H9 (cell line): ENCODE results near the gene MAGED4. TPM values are rescaled to one million over a fixed set of nuclear protein-coding genes. Genes with fewer than 3 reads are reported as not detected.

Experiments
- DNase-seq: peaks from one replicate; pipeline ENCODE4 v3.0.0-alpha.2; 2017
- H2AFZ ChIP-seq: one replicate; pipeline ENCODE4 v1.6.1; 2013; ENCODE audit warnings: mild to moderate bottlenecking, low read length, control low read depth, moderate library complexity
- H2AK5ac ChIP-seq: 2 replicates; pipeline ENCODE4 v1.6.1; 2013; ENCODE audit warnings: low read length, control low read depth, mixed read lengths; ENCODE audit not compliant: insufficient read length
- H2BK120ac ChIP-seq: one replicate; pipeline ENCODE4 v1.6.1; 2013; ENCODE audit warnings: low read depth, mild to moderate bottlenecking, low read length, control low read depth, inconsistent platforms; ENCODE audit not compliant: poor library complexity, severe bottlenecking
- H2BK12ac ChIP-seq: 2 replicates; pipeline ENCODE4 v1.6.1; 2013; ENCODE audit warnings: low read length, control low read depth, mixed read lengths, low read depth; ENCODE audit not compliant: insufficient read length
- H2BK15ac ChIP-seq: 2 replicates; pipeline ENCODE4 v1.6.1; 2013; ENCODE audit warnings: low read depth, low read length, control low read depth
- H2BK20ac ChIP-seq: one replicate; pipeline ENCODE4 v1.6.1; 2013; ENCODE audit warnings: low read depth, mild to moderate bottlenecking, low read length, control low read depth, inconsistent platforms; ENCODE audit not compliant: poor library complexity, severe bottlenecking
- H2BK5ac ChIP-seq: 2 replicates; pipeline ENCODE4 v1.6.1; 2013; ENCODE audit warnings: low read length, control low read depth, mixed read lengths; ENCODE audit not compliant: insufficient read length
- H3K14ac ChIP-seq: 2 replicates; pipeline ENCODE4 v1.6.1; 2013; ENCODE audit warnings: low read length, control low read depth; ENCODE audit not compliant: insufficient read depth
- H3K18ac ChIP-seq: 2 replicates; pipeline ENCODE4 v1.6.1; 2013; ENCODE audit warnings: low read depth, mild to moderate bottlenecking, mixed read lengths, low read length, control low read depth; ENCODE audit not compliant: insufficient read length
- H3K23ac ChIP-seq: 2 replicates; pipeline ENCODE4 v1.6.1; 2013; ENCODE audit warnings: low read length, control low read depth, mixed read lengths, low read depth; ENCODE audit not compliant: insufficient read length
- H3K23me2 ChIP-seq: 2 replicates; pipeline ENCODE4 v1.6.1; 2013; ENCODE audit warnings: low read depth, mild to moderate bottlenecking, mixed read lengths, low read length, control low read depth; ENCODE audit not compliant: insufficient read length, poor library complexity, severe bottlenecking
- H3K27ac ChIP-seq: 2 replicates; pipeline ENCODE4 v1.5.1; 2013; ENCODE audit warnings: low read length, control low read depth, mixed read lengths, low read depth; ENCODE audit not compliant: insufficient read length
- H3K27me3 ChIP-seq: 2 replicates; pipeline ENCODE4 v1.6.1; 2013; ENCODE audit warnings: low read length, control low read depth, inconsistent platforms; ENCODE audit not compliant: insufficient read depth
- H3K4ac ChIP-seq: 2 replicates; pipeline ENCODE4 v1.6.1; 2013; ENCODE audit warnings: low read depth, mild to moderate bottlenecking, control low read depth, inconsistent platforms, low read length, moderate library complexity
- H3K4me1 ChIP-seq: 2 replicates; pipeline ENCODE4 v1.6.1; 2013; ENCODE audit warnings: low read length, control low read depth, inconsistent platforms; ENCODE audit not compliant: insufficient read depth
- H3K4me2 ChIP-seq: 2 replicates; pipeline ENCODE4 v1.6.1; 2013; ENCODE audit warnings: low read length, control low read depth, mixed read lengths; ENCODE audit not compliant: insufficient read length, insufficient read depth
- H3K56ac ChIP-seq: 2 replicates; pipeline ENCODE4 v1.6.1; 2013; ENCODE audit warnings: low read depth, mild to moderate bottlenecking, mixed read lengths, low read length, control low read depth; ENCODE audit not compliant: insufficient read length
- H3K79me1 ChIP-seq: 2 replicates; pipeline ENCODE4 v1.6.1; 2013; ENCODE audit warnings: low read depth, mild to moderate bottlenecking, moderate library complexity, low read length, control low read depth, inconsistent platforms; ENCODE audit not compliant: insufficient read depth, poor library complexity, severe bottlenecking
- H3K79me2 ChIP-seq: 2 replicates; pipeline ENCODE4 v1.6.1; 2013; ENCODE audit warnings: low read length, control low read depth, inconsistent platforms; ENCODE audit not compliant: insufficient read depth
- H3K9ac ChIP-seq: 2 replicates; pipeline ENCODE4 v1.6.1; 2013; ENCODE audit warnings: low read length, control low read depth, mixed read lengths; ENCODE audit not compliant: insufficient read length; ENCODE audit errors: extremely low read depth
- H3K9me3 ChIP-seq: one replicate; pipeline ENCODE4 v1.6.1; 2013; ENCODE audit warnings: low read depth, low read length, inconsistent platforms; ENCODE audit not compliant: control insufficient read depth
- H3T11ph ChIP-seq: one replicate; pipeline ENCODE4 v1.6.1; 2013; ENCODE audit warnings: mild to moderate bottlenecking, low read length, control low read depth, inconsistent platforms
- H4K20me1 ChIP-seq: one replicate; pipeline ENCODE4 v1.6.1; 2013; ENCODE audit not compliant: control insufficient read depth, insufficient read length, insufficient read depth
- H4K5ac ChIP-seq: 2 replicates; pipeline ENCODE4 v1.6.1; 2013; ENCODE audit warnings: low read depth, mild to moderate bottlenecking, mixed read lengths, low read length, control low read depth; ENCODE audit not compliant: insufficient read length
- H4K8ac ChIP-seq: replicated peaks from 2 replicates; pipeline ENCODE4 v1.6.1; 2013; ENCODE audit warnings: low read length, control low read depth, mixed read lengths, low read depth; ENCODE audit not compliant: insufficient read length
- H4K91ac ChIP-seq: 2 replicates; pipeline ENCODE4 v1.6.1; 2013; ENCODE audit warnings: low read depth, mild to moderate bottlenecking, moderate library complexity, mixed read lengths, low read length, control low read depth; ENCODE audit not compliant: insufficient read length
- H3K27ac Mint-ChIP-seq, 3 experiments: 2 replicates in 2 of 3; 3 replicates in 1 of 3; pipeline ENCODE4 v1.8.0; 2020 to 2021; ENCODE audit warnings: mixed read lengths in 3 of 3, mild to moderate bottlenecking in 1 of 3, moderate library complexity in 1 of 3
- H3K27me3 Mint-ChIP-seq: 2 replicates; pipeline ENCODE4 v1.8.0; 2021; ENCODE audit warnings: low read depth, mild to moderate bottlenecking, moderate library complexity, mixed read lengths
- H3K36me3 Mint-ChIP-seq, 3 experiments: 2 replicates in 2 of 3; 3 replicates in 1 of 3; pipeline ENCODE4 v1.8.0; 2020 to 2021; ENCODE audit warnings: low read depth in 3 of 3, mixed read lengths in 3 of 3; ENCODE audit not compliant: insufficient read depth in 1 of 3
- H3K4me1 Mint-ChIP-seq, 2 experiments: 2 replicates each; pipeline ENCODE4 v1.8.0; 2020; ENCODE audit warnings: mixed read lengths in 2 of 2
- H3K4me3 Mint-ChIP-seq, 2 experiments: 2 replicates in 1 of 2; 3 replicates in 1 of 2; pipeline ENCODE4 v1.8.0; 2020 to 2021; ENCODE audit warnings: mild to moderate bottlenecking in 2 of 2, mixed read lengths in 2 of 2, moderate library complexity in 1 of 2
- H3K9me3 Mint-ChIP-seq, 2 experiments: 2 replicates in 1 of 2; 3 replicates in 1 of 2; pipeline ENCODE4 v1.8.0; 2020; ENCODE audit warnings: mild to moderate bottlenecking in 2 of 2, mixed read lengths in 2 of 2, moderate library complexity in 1 of 2
- WGBS: extraction: QIAGEN DNeasy Blood & Tissue Kit; methylation state at CpG from one replicate; pipeline ENCODE4 v1.1.7; 2013; ENCODE audit warnings: missing lambda C conversion rate, low lambda C conversion rate, mixed read lengths; ENCODE audit not compliant: insufficient read length; ENCODE audit errors: extremely low coverage; 5-methylcytosine and 5-hydroxymethylcytosine counted together
- total RNA-seq: library from RNA; stranded (reverse); gene quantifications from 2 replicates; pipeline ENCODE4 v1.2.1, GENCODE V29; 2021
- TF ChIP-seq, protein P1 (sequence below): fragments of 200-600 bp; sonication (generic); conservative IDR thresholded peaks from 3 replicates; pipeline ENCODE4 v1.8.0; 2021; ENCODE audit warnings: antibody characterized with exemption, mild to moderate bottlenecking

MAGED4 gene
- total RNA-seq, 1 experiment from 2014 or later = 74.5 TPM

DNA sequence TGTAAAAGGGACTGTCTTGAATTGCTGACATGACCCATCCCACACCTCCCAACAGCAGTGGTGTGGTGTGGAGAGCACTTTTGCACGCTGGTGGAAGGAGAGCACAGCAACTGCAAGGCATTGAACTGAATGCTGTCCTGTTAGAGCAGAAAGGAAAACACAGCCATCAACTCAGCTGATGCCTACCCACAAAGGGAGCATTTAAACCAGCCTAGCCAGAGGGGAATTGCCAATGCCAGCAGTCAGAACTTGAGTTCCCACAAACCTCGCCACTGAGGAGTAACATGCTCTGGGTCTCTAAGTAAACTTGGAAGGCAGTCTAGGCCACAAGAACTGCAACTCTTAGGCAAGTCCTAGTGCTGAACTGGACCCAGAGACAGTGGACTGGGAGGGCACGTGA is 31.9 kb downstream of the MAGED4 start:
- no peak overlapping the region for H3K4me2 ChIP-seq
- H4K8ac ChIP-seq = no peak overlapping the region
- no peaks in the 10 kb centered on the region for H4K20me1 ChIP-seq
- H4K91ac ChIP-seq = no peak overlapping the region
- no peak overlapping the region for H3K56ac ChIP-seq
- no peak overlapping the region for H2BK120ac ChIP-seq
- no peak overlapping the region for H3K14ac ChIP-seq
- H3K36me3 Mint-ChIP-seq = peaks cover 6 to 25% (median 21%) of the 10 kb centered on the region in 3 experiments
- H3K27me3 ChIP-seq = no peaks in the 10 kb centered on the region
- no peaks in the 10 kb centered on the region for H3K23me2 ChIP-seq
- H3T11ph ChIP-seq = no peak overlapping the region
- no peak overlapping the region for H3K18ac ChIP-seq
- no peak overlapping the region for H2AK5ac ChIP-seq
- H3K23ac ChIP-seq = no peak overlapping the region
- no peak overlapping the region for H2BK5ac ChIP-seq
- peaks cover 17% of the 10 kb centered on the region for H3K9me3 ChIP-seq
- peaks cover 5% of the 10 kb centered on the region in 2 experiments; a peak in 3 of 4 replicates for H3K4me1 Mint-ChIP-seq
- no peak overlapping the region for H3K27ac Mint-ChIP-seq
- H3K4me1 ChIP-seq = no peaks in the 10 kb centered on the region
- H3K4me3 Mint-ChIP-seq = no peak overlapping the region
- no peaks in the 10 kb centered on the region for H3K79me1 ChIP-seq
- TF ChIP-seq, protein P1, sequence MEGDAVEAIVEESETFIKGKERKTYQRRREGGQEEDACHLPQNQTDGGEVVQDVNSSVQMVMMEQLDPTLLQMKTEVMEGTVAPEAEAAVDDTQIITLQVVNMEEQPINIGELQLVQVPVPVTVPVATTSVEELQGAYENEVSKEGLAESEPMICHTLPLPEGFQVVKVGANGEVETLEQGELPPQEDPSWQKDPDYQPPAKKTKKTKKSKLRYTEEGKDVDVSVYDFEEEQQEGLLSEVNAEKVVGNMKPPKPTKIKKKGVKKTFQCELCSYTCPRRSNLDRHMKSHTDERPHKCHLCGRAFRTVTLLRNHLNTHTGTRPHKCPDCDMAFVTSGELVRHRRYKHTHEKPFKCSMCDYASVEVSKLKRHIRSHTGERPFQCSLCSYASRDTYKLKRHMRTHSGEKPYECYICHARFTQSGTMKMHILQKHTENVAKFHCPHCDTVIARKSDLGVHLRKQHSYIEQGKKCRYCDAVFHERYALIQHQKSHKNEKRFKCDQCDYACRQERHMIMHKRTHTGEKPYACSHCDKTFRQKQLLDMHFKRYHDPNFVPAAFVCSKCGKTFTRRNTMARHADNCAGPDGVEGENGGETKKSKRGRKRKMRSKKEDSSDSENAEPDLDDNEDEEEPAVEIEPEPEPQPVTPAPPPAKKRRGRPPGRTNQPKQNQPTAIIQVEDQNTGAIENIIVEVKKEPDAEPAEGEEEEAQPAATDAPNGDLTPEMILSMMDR = no peak
- H4K5ac ChIP-seq = no peak overlapping the region
- no peak for DNase-seq
- no peak overlapping the region for H2BK20ac ChIP-seq
- H2BK15ac ChIP-seq = no peak overlapping the region
- H3K27ac ChIP-seq = no peak overlapping the region
- peaks cover 5% of the 10 kb centered on the region for H3K27me3 Mint-ChIP-seq
- no peak overlapping the region for H3K4ac ChIP-seq
- no peak overlapping the region for H2BK12ac ChIP-seq
- peaks cover 65 to 72% of the 10 kb centered on the region in 2 experiments for H3K9me3 Mint-ChIP-seq
- no peaks in the 10 kb centered on the region for H3K79me2 ChIP-seq
- no peak overlapping the region for H2AFZ ChIP-seq
- H3K9ac ChIP-seq = no peak overlapping the region
- WGBS = no CpG with 5 or more reads among the region's 3 CpGs
